CD14-positive monocyte (primary cell): ENCODE data around the gene TMCC3. TPM values are rescaled to one million over a fixed set of nuclear protein-coding genes. Genes with fewer than 3 reads are reported as not detected.

ENCODE experiments used
- DNase-seq, 3 donors: peaks; one replicate each; pipeline ENCODE4 v3.0.0-alpha.2; 2011 to 2022
- H2AFZ ChIP-seq: 2 replicates; pipeline ENCODE4 v1.6.0; 2012; ENCODE audit warnings: mild to moderate bottlenecking, low read depth, low read length, inconsistent platforms; ENCODE audit not compliant: insufficient read depth, poor library complexity, severe bottlenecking
- H3K27ac ChIP-seq, 2 donors: 1 replicate in 1 of 2; 2 replicates in 1 of 2; pipeline ENCODE4 v1.5.1; 2012 to 2013; ENCODE audit warnings: low read length in 2 of 2, control low read depth in 1 of 2, inconsistent platforms in 1 of 2, low read depth in 1 of 2, mild to moderate bottlenecking in 1 of 2
- H3K27me3 ChIP-seq, 2 donors: one replicate each; pipeline versions ENCODE4 v1.6.0 to v1.6.1; 2011 to 2013; ENCODE audit warnings: low read length in 2 of 2; ENCODE audit not compliant: control insufficient read depth in 2 of 2, insufficient read depth in 2 of 2
- H3K36me3 ChIP-seq, 2 donors: replicated peaks in 1 of 2; 1 replicate in 1 of 2; 2 replicates in 1 of 2; pipeline versions ENCODE4 v1.5.1 to v1.6.1; 2012 to 2013; ENCODE audit warnings: low read length in 2 of 2, control low read depth in 1 of 2, inconsistent platforms in 1 of 2, mild to moderate bottlenecking in 1 of 2; ENCODE audit not compliant: insufficient read depth in 2 of 2, control insufficient read depth in 1 of 2
- H3K4me1 ChIP-seq, 2 donors: 1 replicate in 1 of 2; 2 replicates in 1 of 2; pipeline versions ENCODE4 v1.5.1 to v1.6.1; 2012 to 2013; ENCODE audit warnings: low read length in 2 of 2, control low read depth in 1 of 2, inconsistent platforms in 1 of 2, mild to moderate bottlenecking in 1 of 2, moderate library complexity in 1 of 2; ENCODE audit not compliant: insufficient read depth in 2 of 2, control insufficient read depth in 1 of 2
- H3K4me2 ChIP-seq: replicated peaks from 2 replicates; pipeline ENCODE3; 2012; ENCODE audit warnings: low read length, moderate library complexity, mild to moderate bottlenecking; ENCODE audit not compliant: poor library complexity, severe bottlenecking; ENCODE audit errors: extremely low read depth
- H3K4me3 ChIP-seq, 3 experiments: fragments of 200-600 bp in 1 of 3; sonication (generic) in 1 of 3; replicated peaks in 1 of 3; 1 replicate in 2 of 3; 2 replicates in 1 of 3; pipeline ENCODE4 v1.5.1; 2011 to 2013; ENCODE audit warnings: low read length in 3 of 3, mild to moderate bottlenecking in 3 of 3, control low read depth in 2 of 3, low read depth in 2 of 3, inconsistent platforms in 1 of 3, moderate library complexity in 1 of 3
- H3K79me2 ChIP-seq: 2 replicates; pipeline ENCODE4 v1.6.0; 2012; ENCODE audit warnings: mild to moderate bottlenecking, control low read depth, inconsistent platforms, low read length, moderate library complexity; ENCODE audit not compliant: insufficient read depth
- H3K9ac ChIP-seq: 2 replicates; pipeline ENCODE4 v1.6.0; 2017; ENCODE audit warnings: low read length, mild to moderate bottlenecking; ENCODE audit not compliant: insufficient read depth, poor library complexity, severe bottlenecking
- H3K9me3 ChIP-seq, 2 donors: replicated peaks in 1 of 2; 1 replicate in 1 of 2; 2 replicates in 1 of 2; pipeline versions ENCODE4 v1.5.1 to v1.6.1; 2012 to 2013; ENCODE audit warnings: low read length in 2 of 2, control low read depth in 1 of 2; ENCODE audit not compliant: control insufficient read depth in 1 of 2, insufficient read depth in 1 of 2
- H4K20me1 ChIP-seq: 2 replicates; pipeline ENCODE4 v1.6.0; 2012; ENCODE audit warnings: mild to moderate bottlenecking, low read length, control low read depth, moderate library complexity; ENCODE audit not compliant: insufficient read depth
- H3K27ac Mint-ChIP-seq, 7 donors: one replicate each; pipeline ENCODE4 v1.8.0; 2020; ENCODE audit warnings: mild to moderate bottlenecking in 7 of 7, mixed read lengths in 7 of 7, moderate library complexity in 6 of 7, inconsistent platforms in 2 of 7
- H3K27me3 Mint-ChIP-seq, 3 donors: one replicate each; pipeline ENCODE4 v1.8.0; 2021 to 2022; ENCODE audit warnings: low read depth in 3 of 3, mild to moderate bottlenecking in 3 of 3, mixed read lengths in 3 of 3, moderate library complexity in 3 of 3, inconsistent platforms in 1 of 3
- H3K36me3 Mint-ChIP-seq, 2 donors: one replicate each; pipeline ENCODE4 v1.8.0; 2020; ENCODE audit warnings: mixed read lengths in 2 of 2, inconsistent platforms in 1 of 2, mild to moderate bottlenecking in 1 of 2
- H3K4me1 Mint-ChIP-seq: one replicate; pipeline ENCODE4 v1.8.0; 2020; ENCODE audit warnings: mild to moderate bottlenecking, mixed read lengths
- H3K4me3 Mint-ChIP-seq, 2 donors: one replicate each; pipeline ENCODE4 v1.8.0; 2020; ENCODE audit warnings: mild to moderate bottlenecking in 2 of 2, mixed read lengths in 2 of 2, moderate library complexity in 1 of 2
- H3K9me3 Mint-ChIP-seq, 7 donors: one replicate each; pipeline ENCODE4 v1.8.0; 2020 to 2022; ENCODE audit warnings: mixed read lengths in 7 of 7, mild to moderate bottlenecking in 6 of 7, moderate library complexity in 6 of 7, inconsistent platforms in 2 of 7
- CTCF ChIP-seq: fragments of 200-600 bp; IDR thresholded peaks from one replicate; pipeline ENCODE4 v1.8.0; 2022; ENCODE audit warnings: antibody characterized with exemption, mild to moderate bottlenecking
- WGBS: methylation state at CpG from one replicate; pipeline ENCODE4 v1.1.5; 2013; ENCODE audit warnings: missing lambda C conversion rate; ENCODE audit not compliant: insufficient coverage; 5-methylcytosine and 5-hydroxymethylcytosine counted together
- intact Hi-C, 2 donors: fragments of 100-400 bp; cut with micrococcal nuclease; formaldehyde crosslinking; loops; one replicate each; pipeline versions ENCODE4 v1.15.0 to v1.15.1; 2023
- polyA plus RNA-seq, 3 donors: library from polyadenylated mRNA; depleted of rRNA in 1 of 3; unstranded in 2 of 3; stranded (reverse) in 1 of 3; fragments of 300-500 nt in 2 of 3; fragments of >200 nt in 1 of 3; fragmentation: Illumina TruSeq in 2 of 3; gene quantifications; 1 replicate in 2 of 3; 2 replicates in 1 of 3; pipeline ENCODE4 v1.2.3, GENCODE V29; 2012 to 2021

Gene TMCC3
- polyA plus RNA-seq, 3 donors: 3.4 to 14.7 (median 7.1) TPM

DNA sequence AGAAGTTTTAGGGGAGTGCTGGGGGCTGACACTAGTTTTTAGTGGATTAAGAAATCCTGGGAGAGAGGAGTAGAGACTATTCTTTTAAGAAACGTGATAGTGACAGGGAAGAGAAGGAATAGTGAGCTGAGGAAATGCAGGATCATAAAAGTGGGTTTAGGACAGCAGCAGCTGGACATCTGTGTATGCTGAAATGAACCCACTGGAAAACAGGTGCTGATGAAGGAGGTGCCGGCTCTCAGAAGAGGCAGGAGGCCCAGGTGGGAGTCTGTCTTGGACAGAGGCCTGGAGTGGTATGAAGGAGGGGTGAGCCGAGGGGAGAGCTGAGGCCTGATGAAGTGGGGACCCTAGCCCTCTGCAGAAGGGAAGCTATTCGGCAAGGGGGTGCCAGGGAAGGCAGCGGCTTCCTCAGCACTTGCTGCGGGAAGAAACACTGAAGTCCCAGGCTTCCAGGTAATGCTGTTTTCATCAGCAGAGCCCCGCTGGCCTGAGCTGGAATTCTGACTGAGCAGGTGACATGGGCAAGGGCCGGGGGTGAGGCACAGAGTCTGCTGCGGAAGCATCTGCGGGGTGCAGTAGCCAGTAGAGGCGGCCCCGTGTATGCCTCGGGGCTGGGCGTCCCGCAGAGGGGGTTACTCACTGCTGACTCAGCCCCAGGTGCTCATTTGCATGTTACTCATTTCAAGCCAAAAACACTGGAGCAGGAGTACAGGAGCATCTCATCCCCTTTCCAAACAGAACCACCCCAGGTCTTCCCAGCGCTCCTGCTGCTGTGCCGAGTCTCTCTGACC, 89.7 kb downstream of the TMCC3 start:
- H3K4me3 Mint-ChIP-seq: no peak overlapping the region
- no peaks in the 10 kb centered on the region for H3K36me3 Mint-ChIP-seq
- H4K20me1 ChIP-seq: no peaks in the 10 kb centered on the region
- H3K4me1 Mint-ChIP-seq: no peaks in the 10 kb centered on the region
- H3K4me2 ChIP-seq: no peak overlapping the region
- WGBS: 64% methylated on average over 15 of the region's 17 CpGs
- intact Hi-C loops: no loop called here
- H3K4me3 ChIP-seq: no peak overlapping the region
- H3K4me1 ChIP-seq: no peaks in the 10 kb centered on the region
- H3K9me3 Mint-ChIP-seq: peaks cover 0 to 1% (median 0%) of the 10 kb centered on the region in 7 donors
- peaks cover 7 to 19% (median 10%) of the 10 kb centered on the region in 3 donors for H3K27me3 Mint-ChIP-seq
- H3K36me3 ChIP-seq: no peaks in the 10 kb centered on the region
- peak in 1 of 3 donors; percentile 16 for DNase-seq
- H3K9ac ChIP-seq: no peak overlapping the region
- no peak overlapping the region for H2AFZ ChIP-seq
- no peak for TF ChIP-seq CTCF
- no peaks in the 10 kb centered on the region for H3K79me2 ChIP-seq
- no peaks in the 10 kb centered on the region for H3K9me3 ChIP-seq
- H3K27ac ChIP-seq: no peak overlapping the region
- H3K27ac Mint-ChIP-seq: no peak overlapping the region
- H3K27me3 ChIP-seq: peaks cover 0 to 2% of the 10 kb centered on the region in 2 donors

GRCh38 chr12:94558612-94559011, 91.7 kb downstream of the TMCC3 start:
- H4K20me1 ChIP-seq: no peaks in the 10 kb centered on the region
- Mint-ChIP-seq H3K9me3 (peaks cover 0 to 1% (median 0%) of the 10 kb centered on the region in 7 donors), H3K36me3 (no peaks in the 10 kb centered on the region), H3K27ac (no peak overlapping the region), H3K4me1 (no peaks in the 10 kb centered on the region), H3K27me3 (peaks cover 11 to 20% (median 12%) of the 10 kb centered on the region in 3 donors), H3K4me3 (no peak overlapping the region)
- H3K36me3 ChIP-seq: no peaks in the 10 kb centered on the region
- no peak overlapping the region for H3K9ac ChIP-seq
- TF ChIP-seq CTCF: no peak
- no peak overlapping the region for H3K27ac ChIP-seq
- WGBS: no CpG with 5 or more reads among the region's 2 CpGs
- H3K4me3 ChIP-seq: no peak overlapping the region
- DNase-seq: no peak
- H3K9me3 ChIP-seq: no peaks in the 10 kb centered on the region
- intact Hi-C loops: no loop called here
- H3K27me3 ChIP-seq: peaks cover 0 to 2% of the 10 kb centered on the region in 2 donors
- H2AFZ ChIP-seq: no peak overlapping the region
- no peak overlapping the region for H3K4me2 ChIP-seq
- no peaks in the 10 kb centered on the region for H3K4me1 ChIP-seq
- H3K79me2 ChIP-seq: no peaks in the 10 kb centered on the region
